HG02973 (cell line): ENCODE data around the gene MRPL12.
"Not testable (repeated sequence)": the region's sequence is repeated elsewhere in the genome, so short reads cannot be mapped to it uniquely, and the experiment has no call there.

Experiments used
- ATAC-seq: cut with Tn5 transposase; IDR thresholded peaks from one replicate; pipeline ENCODE4 v1.9.1; 2021; ENCODE audit warnings: moderate library complexity; ENCODE audit not compliant: unreplicated experiment

The MRPL12 gene

DNA sequence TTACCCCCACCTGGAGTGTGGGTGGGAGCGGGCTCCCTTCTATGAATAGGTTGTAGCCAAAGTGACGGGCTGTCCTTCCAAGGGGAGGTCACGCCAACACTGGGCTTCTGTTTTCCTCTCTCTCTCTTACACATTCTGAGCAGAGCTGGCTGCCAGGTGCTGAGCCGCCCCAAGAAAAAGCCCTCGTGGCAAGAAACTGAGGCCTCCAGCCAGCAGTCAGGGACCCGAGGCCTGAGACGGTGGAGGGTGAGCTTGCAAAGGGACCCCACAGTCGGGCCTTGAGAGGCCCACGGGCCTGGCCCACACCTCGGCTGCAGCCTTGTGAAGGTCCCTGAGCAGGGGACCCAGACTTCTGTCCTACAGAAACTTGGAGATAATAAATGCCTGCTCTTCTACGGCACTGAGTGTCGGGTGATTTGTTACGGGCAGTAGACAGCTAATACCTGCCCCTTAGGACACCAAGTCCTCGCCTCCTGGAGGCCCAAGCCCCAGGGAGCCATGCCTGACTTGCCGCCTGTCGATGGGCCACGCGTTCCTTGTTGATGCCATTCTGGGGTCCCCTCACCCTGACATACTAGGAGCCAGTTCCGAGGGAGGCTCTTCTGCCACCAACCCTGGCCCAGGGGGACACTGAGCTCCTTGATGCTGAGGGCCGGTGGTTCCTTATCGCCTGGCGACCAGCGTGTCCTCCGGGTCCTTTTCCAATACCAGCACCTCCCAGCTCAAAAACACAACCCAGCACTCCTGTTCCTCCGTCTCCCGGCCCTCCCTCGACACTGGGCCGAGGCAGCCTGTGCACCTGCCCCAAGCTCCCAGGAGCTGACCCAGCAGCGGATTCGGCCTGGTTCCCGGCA, 35.0 kb downstream of the MRPL12 start:
- ATAC-seq = no peak

DNA sequence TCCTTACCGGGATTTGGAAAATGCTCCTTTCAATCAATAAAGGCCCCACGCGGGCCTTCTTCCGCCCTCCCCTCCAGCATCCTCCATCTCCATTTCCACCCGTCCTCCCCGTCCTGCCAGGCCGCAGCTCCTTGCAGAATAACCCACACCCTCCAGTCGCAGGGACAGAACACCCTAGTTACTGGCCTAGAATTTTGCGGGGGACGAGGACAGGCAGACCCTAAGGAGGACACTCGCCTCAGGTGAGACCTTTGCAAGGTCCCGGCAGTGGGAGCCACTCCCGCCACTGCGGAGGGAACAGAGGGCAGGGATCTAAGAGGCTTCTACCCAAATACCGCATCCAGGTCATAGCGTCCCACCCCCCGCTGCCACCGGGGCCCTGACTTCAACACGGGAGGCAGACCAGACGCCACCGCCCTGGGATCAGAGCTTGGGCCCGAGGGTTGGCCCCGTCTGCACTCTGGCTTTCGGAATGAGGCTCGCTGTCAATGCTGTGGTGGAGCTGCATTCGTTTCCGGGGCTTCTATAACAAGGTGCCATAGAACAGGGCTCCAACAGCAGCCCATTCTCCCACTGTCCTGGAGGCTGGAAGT, 35.7 kb downstream of the MRPL12 start:
- no peak for ATAC-seq

DNA sequence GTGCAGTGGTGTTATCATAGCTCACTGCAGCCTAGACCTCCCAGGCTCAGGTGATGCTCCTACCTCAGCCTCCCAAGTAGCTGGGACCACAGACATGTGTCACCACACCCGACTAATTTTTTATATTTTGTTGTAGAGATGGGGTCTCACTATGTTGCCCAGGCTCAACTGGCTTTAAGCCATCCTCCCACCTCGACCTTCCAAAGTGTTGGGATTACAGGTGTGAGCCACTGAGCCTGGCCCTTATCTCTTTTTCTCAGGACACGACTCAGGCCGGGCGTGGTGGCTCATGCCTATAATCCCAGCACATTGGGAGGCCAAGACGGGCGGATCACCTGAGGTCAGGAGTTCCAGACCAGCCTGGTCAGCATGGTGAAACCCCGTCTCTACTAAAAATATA, 36.4 kb downstream of the MRPL12 start:
- not testable (repeated sequence) for ATAC-seq

DNA sequence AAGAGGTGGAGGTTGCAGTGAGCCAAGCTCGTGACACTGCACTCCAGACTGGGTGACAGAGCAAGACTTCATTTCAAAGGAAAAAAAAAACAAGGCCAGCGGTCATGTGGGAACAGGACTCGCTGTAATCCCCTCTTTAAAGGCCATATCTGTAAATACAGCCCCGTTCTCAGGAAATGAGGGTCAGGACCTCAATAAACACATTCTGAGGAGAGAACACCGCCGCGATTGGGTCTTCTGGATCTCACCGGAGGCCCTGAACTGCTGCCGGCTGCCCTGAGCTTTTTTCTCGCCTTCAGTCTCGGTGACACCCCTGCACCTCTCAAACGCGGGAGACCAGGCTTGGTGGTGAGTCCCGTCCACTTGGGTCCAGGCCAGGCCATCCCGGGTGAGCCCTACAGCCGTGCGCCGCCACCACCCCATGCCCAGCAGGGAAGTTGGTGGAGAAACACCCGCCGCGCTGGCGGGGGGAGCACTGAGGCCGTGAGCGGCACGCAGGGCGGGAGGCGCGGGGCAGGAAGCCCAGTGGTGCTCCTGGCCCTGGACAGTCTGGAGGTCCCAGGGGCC, 37.3 kb downstream of the MRPL12 start:
- no peak for ATAC-seq

DNA sequence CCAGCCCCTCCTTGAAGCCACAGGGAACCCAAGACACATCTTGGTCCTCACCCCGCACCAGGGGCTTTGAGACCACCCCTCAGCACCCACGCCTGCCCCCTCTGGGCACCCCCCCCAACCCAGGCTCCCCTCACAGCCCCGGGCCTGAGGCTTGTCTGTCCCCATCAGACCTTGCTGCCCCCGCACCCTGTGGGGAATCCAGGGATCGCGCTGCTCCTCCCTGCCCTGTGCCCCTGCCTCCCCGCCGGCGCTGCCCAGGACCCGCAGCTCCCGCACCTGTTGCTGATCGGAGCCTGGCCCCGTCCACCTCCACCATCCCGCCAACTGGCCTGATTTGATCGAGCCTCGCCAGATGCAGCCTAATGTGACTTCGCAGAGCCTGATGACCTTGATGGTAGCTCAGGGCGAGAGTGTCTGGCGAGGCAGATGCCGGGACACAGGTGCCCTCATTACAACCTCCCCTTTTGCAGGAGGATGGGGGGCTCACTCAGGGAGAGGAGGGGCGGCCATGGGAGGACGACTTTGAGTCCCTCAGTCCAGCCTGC, 38.0 kb downstream of the MRPL12 start:
- no peak for ATAC-seq

DNA sequence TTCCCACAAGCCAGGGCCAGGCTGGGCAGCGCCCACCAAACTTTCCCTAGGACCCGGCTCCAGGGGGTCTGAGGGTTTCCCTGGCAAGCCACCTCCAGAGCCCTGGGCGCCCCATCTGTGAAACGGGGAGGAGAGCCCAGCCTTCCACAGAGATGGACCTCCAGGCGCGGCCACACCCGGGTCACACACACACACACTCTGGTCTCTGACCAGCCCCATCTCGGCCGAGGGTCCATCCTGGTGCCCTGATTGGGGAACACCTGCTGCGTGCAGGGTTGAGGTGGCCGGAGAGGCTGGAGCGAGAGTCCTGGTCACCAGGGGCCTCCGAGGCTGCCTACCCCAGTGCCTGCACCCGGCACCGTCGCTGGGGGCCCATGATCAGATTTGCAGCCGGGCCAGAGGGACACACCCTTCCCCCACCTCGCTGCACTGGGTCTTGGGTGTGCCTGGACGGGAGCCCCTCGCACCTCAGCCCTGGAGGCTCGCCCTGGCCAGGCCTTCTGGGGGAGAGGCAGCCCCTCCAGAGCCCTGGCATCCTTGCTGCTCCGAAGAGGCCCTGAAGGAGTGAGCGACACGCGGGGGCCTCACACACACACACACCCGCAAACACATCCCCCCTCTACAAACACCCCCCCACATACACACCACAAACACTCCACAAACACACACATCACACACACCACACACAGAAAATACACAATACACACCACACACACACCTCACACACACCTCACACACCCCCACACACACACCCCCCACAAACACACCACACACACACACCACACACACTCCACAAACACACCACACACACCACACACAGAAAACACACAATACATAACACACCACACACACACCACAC, 38.7 kb downstream of the MRPL12 start:
- ATAC-seq = no peak
